HG02970 (cell line): ENCODE results near the gene ELOVL2.

ENCODE experiments used
- ATAC-seq: cut with Tn5 transposase; IDR thresholded peaks from one replicate; pipeline ENCODE4 v1.9.1; 2021; ENCODE audit warnings: mild to moderate bottlenecking, moderate library complexity, moderate number of reproducible peaks; ENCODE audit not compliant: unreplicated experiment, low FRiP score

Gene ELOVL2

GRCh38 chr6:10949579-10950490 lies 94.3 kb downstream of the ELOVL2 start:
- no peak for ATAC-seq

- ATAC-seq: no peak
Measured at GRCh38 chr6:10947966-10948365, 96.1 kb downstream of the ELOVL2 start.

DNA sequence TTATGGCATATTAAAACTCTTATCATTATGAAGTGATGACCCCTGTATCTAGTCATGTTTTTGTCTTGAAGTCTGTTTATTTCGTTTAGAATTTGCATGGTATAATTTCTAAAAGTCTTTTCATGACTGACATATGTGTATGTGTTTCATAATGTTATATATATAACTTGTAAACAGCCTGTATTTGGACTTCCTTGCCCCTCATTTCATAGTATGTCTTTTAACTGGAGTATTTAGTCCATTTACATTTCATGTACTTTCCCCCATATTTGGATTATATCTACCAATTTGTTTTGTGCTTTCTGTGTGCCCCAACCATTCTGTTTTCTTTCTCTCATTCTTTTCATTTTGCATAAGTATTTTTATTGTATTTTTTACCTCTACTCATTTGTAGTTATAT lies 98.3 kb downstream of the ELOVL2 start:
- no peak for ATAC-seq

- no peak for ATAC-seq
Measured at GRCh38 chr6:10939840-10940239, 104.3 kb downstream of the ELOVL2 start.

DNA sequence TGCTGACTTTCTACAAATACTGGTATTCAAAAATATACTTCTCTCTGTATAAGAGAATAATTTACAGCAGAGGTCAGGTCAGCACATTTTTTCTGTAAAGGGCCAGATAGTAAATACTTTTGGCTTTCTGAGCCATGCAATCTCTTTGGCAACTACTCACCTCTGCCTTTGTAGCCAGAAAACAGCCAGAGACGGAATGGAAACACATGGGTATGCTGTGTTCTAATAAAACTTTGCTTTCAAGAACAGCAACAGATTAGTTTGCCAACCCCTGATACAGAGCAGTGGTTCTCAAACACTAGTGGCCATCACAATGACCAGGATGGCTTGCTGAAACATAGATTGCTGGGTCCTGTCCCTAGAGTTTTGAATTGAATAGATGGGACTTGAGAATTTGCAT lies 111.0 kb downstream of the ELOVL2 start:
- ATAC-seq: no peak
